Suppressor macrophage (primary cell): ENCODE data around the gene DLGAP3.
"Not testable (repeated sequence)": the region's sequence is repeated elsewhere in the genome, so short reads cannot be mapped to it uniquely, and the experiment has no call there.

Source experiments
- DNase-seq, 4 experiments: peaks; one replicate each; pipeline ENCODE4 v3.0.0-alpha.2; 2020 to 2022
- total RNA-seq, 17 experiments: gene quantifications; one replicate each; lab custom pipeline; 2026; ENCODE audit warnings: mixed read lengths in 6 of 17, inconsistent platforms in 3 of 17; lab: John Stamatoyannopoulos, UW

DLGAP3 gene
- 0.04 to 2.6 (median 0.25) reads per million in 17 experiments for total RNA-seq

DNA sequence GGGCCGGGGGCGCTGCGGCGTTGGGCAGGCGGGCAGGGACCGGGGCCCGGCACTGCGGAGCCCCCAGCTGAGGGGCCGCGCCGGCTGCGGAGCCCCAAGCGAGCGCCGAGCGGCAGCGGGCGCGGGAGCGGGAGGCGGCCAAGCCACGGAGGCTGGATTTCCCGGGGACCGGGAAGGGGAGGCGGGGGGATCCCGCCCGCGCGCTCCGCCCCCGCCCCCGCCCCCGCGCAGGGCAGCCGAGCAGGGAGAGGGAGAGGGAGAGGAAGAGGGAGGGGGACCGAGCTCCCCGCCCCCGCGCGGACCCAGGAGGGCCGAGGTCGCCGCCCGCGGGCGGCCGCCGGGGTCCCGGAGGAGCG, at the start of gene DLGAP3:
Gene DLGAP3 (minus strand): TSS at position 154 of the 356 bp plus-strand sequence. CDS start 24,267 bp downstream, outside the sequence.
- peak in 2 of 4 experiments; percentile 5 to 7 for DNase-seq

DNA sequence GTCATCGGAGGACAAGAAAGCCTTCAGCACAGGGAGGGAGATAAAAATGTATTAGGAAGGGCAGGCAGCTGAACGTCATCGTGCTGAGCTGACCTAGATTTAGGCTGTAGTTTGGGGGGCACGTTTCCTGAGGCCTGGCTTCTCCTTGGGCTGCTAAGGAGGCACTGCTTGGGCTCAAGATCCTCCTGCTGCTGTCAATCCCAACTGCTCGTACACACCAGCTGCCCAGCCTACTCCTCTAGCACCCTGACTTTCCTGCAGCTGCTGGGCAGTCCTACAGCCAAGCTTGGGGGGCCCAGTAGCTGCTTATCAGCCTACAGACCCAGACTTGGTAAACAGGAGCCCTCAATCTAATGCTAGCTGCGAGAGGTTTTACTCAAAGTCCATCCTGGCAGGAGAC, 49.5 kb upstream of the DLGAP3 start:
- DNase-seq = no peak

DNA sequence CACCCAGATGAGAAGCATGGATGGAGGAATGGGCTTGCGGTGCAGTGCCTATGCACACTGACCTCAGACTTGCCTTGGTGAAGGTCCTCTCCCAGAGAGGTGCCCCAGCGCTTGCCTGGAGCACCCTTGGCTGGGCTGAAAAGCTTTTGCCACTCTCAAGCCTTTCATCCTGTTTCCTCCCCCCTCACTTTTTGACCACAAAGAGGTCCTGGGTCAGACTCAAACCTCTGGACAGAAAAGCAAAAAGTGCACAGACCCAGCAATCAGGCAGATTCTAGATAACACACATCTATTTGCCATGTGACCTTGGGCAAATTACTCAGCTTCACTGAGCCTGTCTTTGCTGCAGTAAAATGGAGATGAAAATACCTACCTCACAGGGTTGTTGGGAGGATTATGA, 48.4 kb upstream of the DLGAP3 start:
- DNase-seq = no peak

- no peak for DNase-seq
Measured at GRCh38 chr1:34977210-34977471, 47.7 kb upstream of the DLGAP3 start.

- no peak for DNase-seq
Measured at GRCh38 chr1:34976384-34977209, 47.1 kb upstream of the DLGAP3 start.

DNA sequence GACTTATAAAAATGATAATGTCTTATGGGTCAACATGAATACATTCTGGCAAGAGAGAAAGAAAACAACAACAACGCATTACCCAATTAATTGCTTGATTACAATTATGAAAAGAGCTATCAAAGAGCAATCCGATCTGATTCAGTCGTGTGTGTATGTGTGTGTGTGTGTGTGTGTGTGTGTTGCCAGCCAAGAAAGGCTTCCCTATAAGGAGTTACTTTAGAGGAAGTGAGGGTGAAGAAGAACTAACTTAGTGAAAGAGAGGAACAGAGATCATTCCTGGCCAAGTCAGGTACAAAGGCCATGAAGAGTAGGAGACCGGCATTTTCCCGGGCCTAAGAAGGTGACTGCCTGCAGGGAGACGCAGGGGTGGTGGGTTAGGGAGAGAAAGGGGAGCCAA, 46.3 kb upstream of the DLGAP3 start:
- peak; percentile 38 to 61 (median 41) for DNase-seq

GRCh38 chr1:34975338-34975737, 45.9 kb upstream of the DLGAP3 start:
- no peak for DNase-seq

GRCh38 chr1:34974626-34975025, 45.2 kb upstream of the DLGAP3 start:
- no peak for DNase-seq

GRCh38 chr1:34973326-34973725, 43.9 kb upstream of the DLGAP3 start:
- no peak for DNase-seq

- DNase-seq = no peak
Measured at GRCh38 chr1:34970829-34971228, 41.4 kb upstream of the DLGAP3 start.

DNA sequence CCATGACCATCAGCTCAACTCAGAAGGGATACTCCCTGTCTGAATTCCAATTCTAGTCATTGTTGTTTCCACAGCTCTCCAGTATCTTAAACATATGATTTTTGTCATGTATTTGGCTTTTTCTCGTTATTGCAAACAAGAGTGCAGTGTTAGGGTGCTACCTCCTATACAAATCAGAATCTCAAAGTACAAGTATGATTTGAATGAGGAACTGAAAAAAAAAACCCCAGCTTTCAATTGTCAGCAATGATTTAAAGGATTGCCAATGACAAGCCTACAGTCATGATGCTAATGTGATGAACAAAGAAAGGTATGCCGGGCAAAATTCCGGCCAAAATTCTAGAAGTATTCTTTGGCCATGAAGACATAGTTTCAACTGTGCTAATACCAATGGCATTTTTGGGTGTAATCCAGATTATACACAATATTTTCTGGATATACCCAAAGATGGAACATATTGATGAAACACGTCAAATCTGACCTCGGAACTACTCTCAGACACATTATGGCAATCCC, 40.8 kb upstream of the DLGAP3 start:
- no peak for DNase-seq

DNA sequence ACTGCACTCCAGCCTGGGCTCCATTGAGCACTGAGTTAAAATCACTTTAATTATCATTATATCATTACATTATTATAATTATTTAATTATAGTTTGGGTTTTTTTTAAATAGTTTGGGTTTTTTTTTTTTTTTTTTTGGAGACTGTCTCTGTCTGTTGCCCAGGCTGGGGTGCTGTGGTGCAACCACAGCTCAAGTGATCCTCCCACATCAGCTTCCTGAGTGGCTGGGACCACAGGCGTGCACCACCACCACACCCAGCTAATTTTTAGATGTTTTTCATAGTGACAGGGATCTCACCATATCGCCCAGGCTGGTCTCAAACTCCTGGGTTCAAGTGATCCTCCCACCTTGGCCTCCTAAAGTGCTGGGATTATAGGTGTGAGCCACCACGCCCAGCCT, 38.8 kb upstream of the DLGAP3 start:
- not testable (repeated sequence) for DNase-seq

DNA sequence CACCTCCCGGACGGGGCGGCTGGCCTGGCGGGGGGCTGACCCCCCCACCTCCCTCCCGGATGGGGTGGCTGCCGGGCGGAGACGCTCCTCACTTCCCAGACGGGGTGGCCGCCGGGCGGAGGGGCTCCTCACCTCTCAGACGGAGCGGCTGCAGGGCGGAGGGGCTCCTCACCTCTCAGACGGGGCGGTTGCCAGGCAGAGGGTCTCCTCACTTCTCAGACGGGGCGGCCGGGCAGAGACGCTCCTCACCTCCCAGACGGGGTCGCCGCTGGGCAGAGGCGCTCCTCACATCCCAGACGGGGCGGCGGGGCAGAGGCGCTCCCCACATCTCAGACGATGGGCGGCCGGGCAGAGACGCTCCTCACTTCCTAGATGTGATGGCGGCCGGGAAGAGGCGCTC, 38.2 kb upstream of the DLGAP3 start:
- DNase-seq = not testable (repeated sequence)

- DNase-seq = no peak
Measured at GRCh38 chr1:34965597-34965996, 36.1 kb upstream of the DLGAP3 start.

GRCh38 chr1:34950428-34950827, 21.0 kb upstream of the DLGAP3 start:
- no peak for DNase-seq

- not testable (repeated sequence) for DNase-seq
Measured at GRCh38 chr1:34948739-34949138, 19.3 kb upstream of the DLGAP3 start.

GRCh38 chr1:34947641-34948314, 18.3 kb upstream of the DLGAP3 start:
- DNase-seq = not testable (repeated sequence)

DNA sequence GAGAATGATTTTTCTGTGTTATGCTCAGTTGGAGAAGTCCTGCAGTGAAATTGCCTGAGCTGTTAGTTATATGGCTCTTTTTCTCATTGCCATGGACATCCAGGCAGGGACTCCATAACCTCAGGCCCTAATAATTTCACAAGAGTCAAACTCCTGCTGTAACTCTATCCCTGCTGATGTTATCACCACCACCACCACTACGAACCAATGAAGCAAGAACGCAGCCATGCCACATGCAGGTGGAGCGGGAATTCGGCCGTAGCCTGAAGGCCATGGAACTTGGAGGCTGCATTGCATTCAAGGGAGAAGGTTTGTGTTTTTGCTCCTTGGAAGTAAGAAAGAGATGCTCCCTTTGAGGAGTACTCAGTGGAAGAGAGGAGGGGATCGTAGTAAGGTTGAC, 16.8 kb upstream of the DLGAP3 start:
- DNase-seq = no peak

GRCh38 chr1:34941798-34942197, 12.3 kb upstream of the DLGAP3 start:
- DNase-seq = not testable (repeated sequence)

DNA sequence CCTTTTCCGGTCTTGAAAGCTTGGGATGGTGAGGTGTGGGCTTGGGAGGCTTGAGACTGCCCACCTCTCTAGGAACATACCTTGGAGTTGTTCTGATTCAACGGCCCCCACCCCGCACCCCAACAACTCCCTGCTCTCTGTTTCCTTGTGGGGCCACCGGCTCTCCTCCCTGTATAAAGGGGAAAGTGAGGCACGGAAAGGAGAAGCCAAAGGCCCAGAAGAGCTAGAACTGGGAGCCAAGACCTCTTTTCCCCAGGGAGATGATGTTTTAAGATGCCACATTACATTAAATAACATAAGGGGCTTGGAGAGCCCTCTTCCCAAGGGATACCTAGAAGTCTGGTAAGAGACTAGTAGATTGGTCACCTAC, 1.2 kb upstream of the DLGAP3 start:
- no peak for DNase-seq

DNA sequence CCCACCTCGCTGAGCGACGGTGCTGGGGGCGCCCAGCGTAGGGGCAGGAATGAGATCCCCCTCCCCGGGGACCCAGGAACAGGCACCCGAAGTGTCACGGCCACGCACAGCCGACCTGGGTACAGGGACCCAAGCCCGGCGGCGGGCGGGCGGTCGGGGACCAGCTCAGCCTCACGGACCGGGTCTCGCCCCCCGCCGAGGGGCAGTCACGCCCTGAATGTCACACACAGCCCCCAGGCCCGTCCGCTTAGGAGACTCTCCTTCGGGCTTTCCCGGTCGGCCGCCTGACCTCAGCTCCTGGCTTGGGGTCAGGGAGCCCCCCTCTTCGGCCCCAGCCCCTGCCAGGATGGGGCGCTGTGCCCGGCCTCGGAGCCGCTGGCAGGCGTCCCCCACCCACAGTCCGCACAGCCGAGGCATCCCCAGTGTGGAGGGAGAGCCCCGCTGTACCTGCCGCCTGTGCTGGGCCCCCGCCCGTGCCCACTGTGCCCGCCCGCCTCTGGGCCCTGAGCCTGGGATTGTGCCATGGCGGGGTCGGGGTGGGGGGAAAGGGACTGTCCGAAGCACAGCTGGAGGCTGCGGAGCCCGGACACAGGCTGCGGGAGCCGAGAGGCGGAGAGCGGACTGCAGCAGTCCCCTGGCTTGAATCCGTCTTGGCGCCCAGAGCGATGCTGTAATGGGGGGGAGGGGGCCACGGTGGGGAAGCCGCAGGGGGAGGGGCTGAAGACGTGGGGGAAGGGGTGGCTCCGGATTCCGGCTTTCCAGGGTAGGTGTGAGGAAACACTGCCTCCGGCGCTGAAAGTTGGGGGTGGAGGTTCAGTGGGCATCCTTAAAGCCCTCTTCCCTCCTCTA, 627 bp upstream of the DLGAP3 start:
- DNase-seq = no peak

DNA sequence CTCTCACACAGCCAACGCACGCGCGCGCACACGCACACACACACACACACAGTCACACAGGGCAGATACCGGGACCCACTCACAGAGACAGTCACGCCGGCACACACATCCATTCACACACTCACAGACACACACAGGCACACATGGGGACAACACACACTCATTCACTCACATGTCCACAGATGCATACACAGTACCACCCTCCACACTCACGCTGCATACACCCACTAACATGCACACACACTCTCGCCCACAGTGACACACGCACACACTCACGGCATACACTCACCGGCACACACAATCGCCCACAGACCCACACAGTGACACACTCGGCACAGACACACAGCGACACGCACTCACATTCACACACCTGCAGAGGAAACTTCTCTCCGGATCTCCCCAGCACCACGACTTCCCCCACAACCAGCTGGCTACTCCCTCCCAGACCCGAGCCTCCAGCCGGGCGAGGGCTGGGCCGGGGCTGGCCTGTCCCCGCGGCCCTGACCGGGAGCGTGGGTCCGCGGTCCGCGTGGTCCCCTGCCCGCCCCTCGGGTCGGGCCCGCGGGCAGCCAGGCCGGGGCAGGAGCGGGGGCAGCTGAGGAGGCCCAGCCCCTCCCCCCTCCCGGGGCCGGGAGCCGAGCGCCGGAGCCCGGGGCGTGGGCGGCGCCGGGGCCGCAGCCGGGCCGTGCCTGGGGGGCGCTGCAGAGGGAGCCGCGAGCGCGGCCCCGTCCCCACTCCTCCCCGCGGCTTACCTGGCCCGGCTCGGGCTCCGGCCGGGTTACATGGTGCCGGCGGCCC, 552 bp downstream of the DLGAP3 start:
- peak in 2 of 4 experiments; percentile 8 to 12 for DNase-seq
